Activated B cell treated with CpG ODN at 0.5 μM for 24 hours (primary cell): ENCODE measurements around the gene CDCA3. TPM values are rescaled to one million over a fixed set of nuclear protein-coding genes. Genes with fewer than 3 reads are reported as not detected.

ENCODE experiments used
- ATAC-seq: fragments of 200-7000 bp; cut with Tn5 transposase; one replicate; pipeline ENCODE4 v1.10.0; 2021; ENCODE audit warnings: low read depth, mild to moderate bottlenecking, moderate library complexity
- CTCF ChIA-PET: fragments of 350-600 bp; sonication (Branson Sonifier 250); formaldehyde crosslinking; loops from one replicate; lab custom pipeline; 2021; ENCODE audit warnings: antibody characterized with exemption; lab: Charles Lee
- POLR2A ChIA-PET: fragments of 350-600 bp; sonication (Branson Sonifier 250); formaldehyde crosslinking; loops from one replicate; lab custom pipeline; 2021; ENCODE audit warnings: antibody characterized with exemption; lab: Charles Lee
- DNase-seq: peaks from one replicate; pipeline ENCODE4 v3.0.0; 2022
- H3K27ac Mint-ChIP-seq: one replicate; pipeline ENCODE4 v1.8.0; 2020; ENCODE audit warnings: mixed read lengths
- H3K27me3 Mint-ChIP-seq: one replicate; pipeline ENCODE4 v1.8.0; 2021; ENCODE audit warnings: mixed read lengths
- H3K36me3 Mint-ChIP-seq: one replicate; pipeline ENCODE4 v1.8.0; 2021; ENCODE audit warnings: low read depth, mixed read lengths
- H3K4me1 Mint-ChIP-seq: one replicate; pipeline ENCODE4 v1.8.0; 2021; ENCODE audit warnings: mixed read lengths
- H3K4me3 Mint-ChIP-seq: one replicate; pipeline ENCODE4 v1.8.0; 2020; ENCODE audit warnings: mild to moderate bottlenecking, mixed read lengths
- H3K9me3 Mint-ChIP-seq: one replicate; pipeline ENCODE4 v1.8.0; 2020; ENCODE audit warnings: mixed read lengths
- CTCF ChIP-seq: fragments of 200-600 bp; IDR thresholded peaks from one replicate; pipeline ENCODE4 v1.8.0; 2022; ENCODE audit warnings: antibody characterized with exemption, mild to moderate bottlenecking
- intact Hi-C: fragments of 100-400 bp; cut with micrococcal nuclease; formaldehyde crosslinking; loops from one replicate; pipeline ENCODE4 v1.15.1; 2024
- total RNA-seq: library from RNA; stranded (reverse); gene quantifications from 2 replicates; pipeline ENCODE4 v1.2.3, GENCODE V29; 2022

The CDCA3 gene
- total RNA-seq, 1 donor from 2014 or later = 1.6 TPM

- ChIA-PET POLR2A (interaction anchor here (0.5 to 3.3 kb wide), 5 partner anchors 18 to 198 kb away, joined by 3 to 11 read pairs (median 4); partner anchors contain the start of genes CDCA3, MLF2, TPI1 and USP5), CTCF (interaction anchor here (0.6 to 3.8 kb wide), 6 partner anchors 9 to 94 kb away, joined by 4 to 23 read pairs (median 4); partner anchors contain the start of genes MLF2, PTMS and SPSB2)
- peaks cover 25% of the 10 kb centered on the region for H3K27me3 Mint-ChIP-seq
- H3K27ac Mint-ChIP-seq = no peak overlapping the region
- H3K36me3 Mint-ChIP-seq = no peaks in the 10 kb centered on the region
- no peak for TF ChIP-seq CTCF
- H3K4me3 Mint-ChIP-seq = no peak overlapping the region
- DNase-seq = no peak
- intact Hi-C loops = no loop called here
- H3K9me3 Mint-ChIP-seq = no peaks in the 10 kb centered on the region
- peaks cover 11% of the 10 kb centered on the region for H3K4me1 Mint-ChIP-seq
- no peak for ATAC-seq
These were observed 17.7 kb downstream of the CDCA3 start for GRCh38 chr12:6833189-6833890.

GRCh38 chr12:6832125-6832524, 19.0 kb downstream of the CDCA3 start:
- TF ChIP-seq CTCF = no peak
- Mint-ChIP-seq H3K36me3 (no peaks in the 10 kb centered on the region), H3K27me3 (peaks cover 30% of the 10 kb centered on the region), H3K9me3 (no peaks in the 10 kb centered on the region), H3K4me1 (peaks cover 16% of the 10 kb centered on the region), H3K4me3 (no peak overlapping the region), H3K27ac (no peak overlapping the region)
- POLR2A ChIA-PET = interaction anchor here (1.1 to 3.3 kb wide), 4 partner anchors 20 to 197 kb away, joined by 3 to 11 read pairs (median 4); partner anchors contain the start of genes CDCA3, MLF2, TPI1 and USP5
- intact Hi-C loops = no loop called here
- CTCF ChIA-PET = interaction anchor here (1.7 kb wide), 1 partner anchor 8 kb away, joined by 5 read pairs; the partner anchor contains the start of gene GNB3
- no peak for DNase-seq
- no peak for ATAC-seq

- intact Hi-C loops = no loop called here
- ATAC-seq (no peak), DNase-seq (no peak)
- no peak for TF ChIP-seq CTCF
- no peak overlapping the region for H3K27ac Mint-ChIP-seq
- H3K27me3 Mint-ChIP-seq = peaks cover 36% of the 10 kb centered on the region
- H3K9me3 Mint-ChIP-seq = no peaks in the 10 kb centered on the region
- ChIA-PET CTCF (interaction anchor here (1.7 kb wide), 1 partner anchor 8 kb away, joined by 5 read pairs; the partner anchor contains the start of gene GNB3), POLR2A (interaction anchor here (2.0 to 3.3 kb wide), 2 partner anchors 20 to 78 kb away, joined by 6 to 11 read pairs; partner anchors contain the start of genes CDCA3, MLF2 and USP5)
- H3K36me3 Mint-ChIP-seq = no peaks in the 10 kb centered on the region
- peaks cover 16% of the 10 kb centered on the region for H3K4me1 Mint-ChIP-seq
- no peak overlapping the region for H3K4me3 Mint-ChIP-seq
These were observed 19.6 kb downstream of the CDCA3 start for GRCh38 chr12:6831450-6831995.

- ATAC-seq (no peak), DNase-seq (no peak)
- intact Hi-C loops = no loop called here
- Mint-ChIP-seq H3K27ac (no peak overlapping the region), H3K27me3 (peaks cover 41% of the 10 kb centered on the region), H3K9me3 (no peaks in the 10 kb centered on the region), H3K4me1 (peaks cover 16% of the 10 kb centered on the region), H3K36me3 (no peaks in the 10 kb centered on the region), H3K4me3 (no peak overlapping the region)
- ChIA-PET CTCF (interaction anchor here (1.5 to 1.7 kb wide), 2 partner anchors 9 to 64 kb away, joined by 3 to 5 read pairs; partner anchors contain the start of gene GNB3), POLR2A (interaction anchor here (1.2 to 2.0 kb wide), 2 partner anchors 21 to 77 kb away, joined by 3 to 6 read pairs; partner anchors contain the start of genes MLF2 and USP5)
- no peak for TF ChIP-seq CTCF
These were observed 20.1 kb downstream of the CDCA3 start for GRCh38 chr12:6830999-6831398.
